Activated T-cell treated with anti-CD3 and anti-CD28 coated beads, Interleukin-2, amount 50 U/mL, for 1 hour (primary cell): ENCODE results near the gene C8B.

ENCODE experiments used
- DNase-seq: peaks from one replicate; pipeline ENCODE4 v3.0.0-alpha.2; 2020

Gene C8B

DNA sequence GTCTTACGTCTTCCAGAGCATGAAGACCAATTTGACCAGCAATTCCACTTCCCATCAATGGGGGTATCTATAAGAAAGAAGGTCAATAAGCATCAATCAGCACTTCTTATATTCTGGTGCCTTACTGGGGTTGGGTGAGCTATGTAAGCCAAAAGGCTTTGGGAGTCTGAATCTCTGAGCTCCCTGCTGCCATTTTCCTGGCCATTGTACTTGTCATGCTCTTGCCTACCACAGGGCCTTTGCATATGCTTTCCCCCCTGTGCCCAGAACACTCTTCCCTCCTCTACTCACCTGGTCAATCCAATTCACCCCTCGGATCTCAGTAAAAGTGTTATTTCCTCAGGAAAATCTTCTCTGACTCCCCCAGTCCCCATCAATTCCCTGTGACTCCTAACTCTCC lies 36.3 kb downstream of the C8B start:
- DNase-seq, result no peak

DNA sequence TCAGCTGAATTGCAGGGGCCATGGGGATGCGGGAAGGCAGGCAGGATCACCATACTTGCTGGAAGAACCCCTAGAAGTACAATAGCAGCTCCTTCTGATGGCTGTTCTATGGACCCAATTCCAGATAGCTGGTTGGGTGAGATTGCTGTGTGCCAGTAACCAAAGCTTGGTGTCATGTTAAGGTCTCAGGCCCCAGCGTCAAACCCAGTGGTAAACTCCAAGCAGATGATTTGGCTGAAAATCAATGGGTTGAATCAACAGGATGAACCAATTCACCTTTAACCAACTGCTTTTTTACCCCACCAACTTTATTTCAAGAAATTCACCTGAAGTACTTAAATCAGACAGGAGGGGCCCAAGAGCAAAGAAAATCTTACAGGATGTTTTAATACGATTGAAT lies 37.8 kb downstream of the C8B start:
- no peak for DNase-seq

DNA sequence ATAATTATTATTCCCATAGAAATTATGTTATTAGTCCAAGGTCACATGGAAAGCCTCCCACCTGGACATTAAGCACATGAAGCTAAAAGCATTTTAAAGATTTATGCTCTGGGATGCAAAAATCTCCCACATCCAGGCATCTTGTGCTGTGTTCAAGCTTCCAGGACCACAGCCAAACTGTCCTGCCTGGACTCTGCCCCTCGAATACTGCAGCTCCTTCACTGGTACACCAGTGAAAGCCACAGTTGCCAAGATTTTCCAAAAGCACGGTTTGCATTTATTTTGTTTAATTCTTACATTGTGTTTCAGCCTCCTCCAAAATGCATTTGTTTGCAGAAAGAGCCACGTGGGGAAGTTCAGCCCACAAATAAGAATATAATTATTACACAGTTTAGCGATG lies 38.6 kb downstream of the C8B start:
- no peak for DNase-seq

DNA sequence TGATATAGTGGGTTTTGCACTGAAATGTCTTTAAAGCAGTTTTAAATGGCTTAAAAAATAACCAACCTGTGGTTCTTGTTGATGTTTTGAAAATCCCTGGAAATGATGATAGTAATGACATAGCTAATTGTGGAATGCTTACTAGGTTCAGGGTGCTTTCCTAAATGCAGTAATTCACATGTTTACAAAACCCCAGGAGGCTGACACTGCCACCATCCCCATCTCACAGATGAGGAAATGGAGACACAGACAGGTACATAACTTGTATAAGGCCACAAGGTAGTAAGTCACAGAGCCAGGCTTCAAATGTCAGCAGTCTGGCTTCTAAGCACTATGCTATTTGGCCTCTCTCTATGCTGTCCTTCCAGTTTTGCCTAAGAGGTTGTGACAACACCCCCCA lies 40.6 kb downstream of the C8B start:
- DNase-seq, result no peak

DNA sequence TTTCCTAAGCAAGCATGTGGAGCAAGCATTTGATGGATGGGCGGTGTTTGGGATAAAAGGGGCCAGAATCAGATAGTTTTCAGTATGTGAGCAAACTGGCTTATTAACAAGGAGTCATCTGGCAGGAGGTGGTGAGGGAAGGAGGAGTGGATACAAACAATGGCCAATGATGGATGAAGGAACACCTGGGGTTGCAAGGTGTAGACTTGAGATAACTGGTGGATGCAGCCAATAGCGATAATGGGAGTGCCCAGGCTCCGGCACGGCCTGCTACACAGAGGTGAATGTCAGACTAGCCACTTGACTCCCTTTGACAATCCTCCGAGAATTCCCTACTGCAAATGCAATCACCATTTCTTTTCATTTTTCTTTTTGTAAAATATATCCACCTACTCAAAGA lies 41.7 kb downstream of the C8B start:
- no peak for DNase-seq

DNA sequence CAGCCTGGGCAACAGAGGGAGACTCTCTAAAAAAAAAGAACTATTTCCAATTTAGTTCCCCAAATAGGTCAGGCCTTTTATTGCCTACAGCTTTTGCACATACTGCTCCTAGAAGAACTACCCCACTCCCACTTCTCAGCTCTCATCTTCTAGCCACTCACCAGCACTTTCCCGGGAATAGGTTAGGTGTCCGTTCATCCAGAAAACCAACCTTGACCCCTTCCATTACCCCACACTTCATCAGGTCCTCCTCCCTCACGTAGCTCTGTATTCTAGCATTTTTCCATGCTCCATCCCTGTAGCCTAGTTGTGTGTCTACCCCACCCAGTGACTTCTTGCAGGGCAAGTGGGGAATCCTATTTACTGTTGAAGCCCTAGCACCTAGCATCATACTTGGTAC lies 42.6 kb downstream of the C8B start:
- no peak for DNase-seq

DNA sequence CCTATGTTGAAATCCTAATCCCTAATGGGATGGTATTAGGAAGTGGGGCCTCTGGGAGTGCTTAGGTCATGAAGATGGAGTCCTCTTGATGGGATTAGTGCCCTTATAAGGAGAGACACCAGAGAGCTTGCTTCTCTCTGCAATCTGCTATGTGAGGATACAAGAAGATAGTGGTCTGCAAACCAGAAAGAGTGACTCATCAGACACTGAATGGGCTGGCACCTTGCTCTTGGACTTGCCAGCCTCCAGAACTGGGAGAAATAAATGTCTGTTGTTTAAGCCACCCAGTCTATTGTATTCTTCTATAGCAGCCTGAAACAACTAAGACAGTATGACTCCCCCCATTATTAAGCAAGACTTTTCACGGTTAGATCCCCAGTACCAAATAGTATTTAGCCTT lies 43.3 kb downstream of the C8B start:
- no peak for DNase-seq

DNA sequence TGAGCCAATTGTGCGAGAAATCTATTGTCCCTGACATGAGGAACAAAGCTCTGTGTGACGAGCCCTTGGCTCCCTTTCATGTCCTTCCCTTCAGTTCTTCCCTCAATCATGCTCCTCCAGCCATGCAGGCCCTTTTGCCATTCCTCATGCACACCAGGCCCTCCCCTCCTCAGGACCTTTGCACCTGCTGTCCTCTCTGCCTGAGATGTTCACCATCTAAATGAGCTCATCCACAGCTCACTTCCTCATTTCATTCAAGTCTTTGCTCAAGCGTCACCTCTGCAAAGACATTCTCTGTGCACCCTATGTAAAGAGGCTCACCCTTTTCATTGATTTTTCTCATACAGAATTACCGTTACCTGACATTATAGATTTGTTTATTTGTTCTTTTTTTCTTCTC lies 43.7 kb downstream of the C8B start:
- no peak for DNase-seq

DNA sequence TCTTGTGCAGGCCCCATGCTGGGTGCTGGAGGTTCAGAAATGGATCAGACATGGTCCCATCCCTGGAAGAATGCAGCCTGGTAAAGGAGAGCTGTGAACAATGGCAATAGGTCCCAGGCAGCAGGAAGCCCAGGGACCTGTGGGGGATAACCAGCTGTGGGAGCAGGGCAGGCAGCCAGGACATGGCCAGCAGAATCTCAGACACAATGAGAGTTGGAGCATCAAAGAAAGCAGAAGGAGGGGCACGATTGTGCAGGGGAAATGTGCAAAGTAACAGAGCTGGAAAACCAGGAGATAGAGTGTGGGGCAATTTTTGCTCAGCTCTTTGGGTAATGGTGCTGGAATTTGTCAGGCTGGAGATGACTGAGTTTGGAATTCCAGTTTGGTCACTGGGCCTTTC lies 44.3 kb downstream of the C8B start:
- no peak for DNase-seq

DNA sequence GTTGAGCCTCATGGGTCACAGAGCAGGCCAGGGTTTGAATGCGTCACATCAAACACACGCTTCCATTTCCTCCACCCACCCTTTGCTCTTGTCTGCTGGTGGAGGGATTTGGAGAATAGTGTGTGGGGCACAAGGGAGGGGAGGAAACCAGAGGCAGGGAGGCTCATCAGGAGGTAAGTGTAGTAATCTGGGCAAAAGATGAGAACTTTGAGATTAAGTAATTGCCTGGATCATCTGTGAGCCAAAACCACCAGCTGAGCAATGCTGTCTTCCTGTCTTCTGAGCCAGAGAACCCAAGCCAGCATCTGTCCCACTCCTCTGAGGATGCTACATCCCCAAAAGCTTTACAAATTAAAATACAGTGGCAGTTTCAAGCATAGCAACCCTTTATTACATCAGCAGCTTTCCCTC lies 45.2 kb downstream of the C8B start:
- no peak for DNase-seq

DNA sequence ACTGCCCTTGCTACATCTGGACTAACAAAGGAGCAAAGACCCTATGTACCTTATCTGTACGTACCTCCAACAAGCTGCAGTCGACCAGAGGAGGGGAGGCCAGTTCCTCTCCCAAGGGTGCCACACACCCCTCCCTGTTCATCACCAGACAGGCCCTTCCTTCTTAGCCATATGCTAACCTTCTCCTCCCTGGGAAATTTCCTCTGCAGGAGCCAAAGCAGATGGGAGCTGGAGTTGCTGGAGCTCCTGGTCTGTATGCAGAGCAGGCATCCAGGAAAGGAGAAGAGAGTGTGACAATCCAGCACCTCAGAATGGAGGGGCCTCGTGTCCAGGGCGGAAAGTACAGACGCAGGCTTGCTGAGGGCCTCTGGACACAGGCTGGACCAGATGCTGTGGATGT lies 48.5 kb downstream of the C8B start:
- no peak for DNase-seq

DNA sequence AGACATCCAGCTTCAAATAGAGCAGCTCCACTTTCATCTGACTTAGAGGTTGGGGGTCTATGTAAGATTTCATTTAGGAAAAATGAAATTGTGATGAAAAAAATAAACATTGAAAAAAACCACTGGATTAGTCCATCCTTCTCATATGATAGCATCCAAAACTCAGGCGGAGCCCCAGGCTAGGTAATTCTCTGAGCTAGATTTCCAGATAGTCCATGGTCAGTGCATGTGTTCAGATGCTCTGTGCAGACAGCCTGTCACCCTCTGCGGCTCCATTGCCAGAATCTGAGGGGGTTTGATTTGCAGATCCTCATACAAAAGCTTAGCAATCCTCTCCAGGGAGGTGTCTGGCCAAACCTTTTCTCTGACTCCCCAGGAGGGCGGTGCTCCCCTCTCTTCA lies 49.2 kb downstream of the C8B start:
- no peak for DNase-seq

DNA sequence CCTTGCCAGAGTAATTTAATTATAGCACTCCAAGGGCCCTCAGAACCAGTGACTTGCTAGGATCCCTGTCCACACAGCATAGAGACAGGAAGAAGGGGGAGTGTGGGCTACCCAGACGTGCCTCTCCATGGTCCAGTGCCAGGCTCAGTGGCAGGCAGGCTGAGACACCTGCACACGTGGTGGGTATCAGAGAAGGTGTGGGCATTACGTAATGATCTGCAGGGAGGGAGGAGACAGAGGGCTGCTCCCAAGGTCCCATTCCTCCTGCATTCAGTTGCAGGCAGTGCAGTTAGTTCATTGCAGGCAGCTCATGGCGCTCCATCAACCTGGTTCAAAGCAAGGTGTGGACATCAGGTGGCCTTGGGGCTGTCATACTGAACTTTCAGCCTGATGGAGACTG lies 49.9 kb downstream of the C8B start:
- DNase-seq, result no peak

DNA sequence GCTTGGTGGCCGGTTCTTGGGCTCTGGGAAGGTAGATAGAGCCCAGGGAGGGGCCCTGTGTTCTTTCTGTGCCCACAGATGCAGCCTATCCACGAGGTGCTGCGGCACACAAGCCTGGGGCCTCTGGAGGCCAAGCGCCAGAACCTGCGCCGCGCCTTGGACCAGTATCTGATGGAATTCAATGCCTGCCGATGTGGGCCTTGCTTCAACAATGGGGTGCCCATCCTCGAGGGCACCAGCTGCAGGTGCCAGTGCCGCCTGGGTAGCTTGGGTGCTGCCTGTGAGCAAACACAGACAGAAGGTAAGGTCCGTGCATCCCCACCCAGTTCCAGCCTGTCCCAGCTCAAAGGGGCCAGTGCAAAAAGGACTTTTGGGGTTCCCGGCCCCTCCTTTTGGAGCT lies 53.5 kb downstream of the C8B start:
- no peak for DNase-seq

DNA sequence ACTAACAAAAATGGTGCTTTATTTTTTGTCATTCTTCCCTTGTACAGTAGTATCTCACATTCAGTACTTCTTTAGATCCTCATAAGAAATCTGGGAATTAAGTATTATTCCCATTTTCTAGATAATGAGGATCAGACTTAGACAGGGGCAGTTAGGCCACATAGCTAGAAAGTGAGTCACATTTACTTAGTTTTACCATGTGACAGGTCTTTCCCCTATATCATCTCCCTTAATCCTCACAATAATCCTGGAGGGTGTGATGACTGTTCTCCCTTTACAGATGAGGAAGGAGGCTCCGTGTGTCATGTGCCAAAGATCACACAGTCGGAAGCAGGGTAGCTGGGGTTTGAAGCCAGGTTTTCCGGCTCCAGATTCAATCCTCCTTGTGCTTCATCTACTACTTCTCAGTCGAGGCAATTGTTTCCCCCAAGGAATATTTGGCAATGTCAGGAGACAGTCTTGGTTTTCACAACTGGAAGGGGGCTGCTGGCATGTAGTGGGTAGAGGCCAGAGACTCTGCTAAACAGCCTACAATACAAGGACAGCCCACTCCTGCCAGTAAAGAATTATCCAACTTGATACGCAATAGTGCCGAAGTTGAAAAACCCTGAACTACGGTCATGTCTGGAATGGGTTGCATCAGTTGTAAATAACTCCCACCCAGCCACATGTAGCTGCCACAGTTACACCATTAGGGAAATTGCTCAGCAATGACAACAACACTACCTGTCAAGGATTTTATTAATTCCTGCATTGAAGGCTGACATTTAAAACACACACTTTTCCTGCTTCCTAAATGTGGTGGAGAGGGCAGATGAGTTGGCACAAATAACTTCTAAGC lies 54.5 kb downstream of the C8B start:
- DNase-seq, result no peak

DNA sequence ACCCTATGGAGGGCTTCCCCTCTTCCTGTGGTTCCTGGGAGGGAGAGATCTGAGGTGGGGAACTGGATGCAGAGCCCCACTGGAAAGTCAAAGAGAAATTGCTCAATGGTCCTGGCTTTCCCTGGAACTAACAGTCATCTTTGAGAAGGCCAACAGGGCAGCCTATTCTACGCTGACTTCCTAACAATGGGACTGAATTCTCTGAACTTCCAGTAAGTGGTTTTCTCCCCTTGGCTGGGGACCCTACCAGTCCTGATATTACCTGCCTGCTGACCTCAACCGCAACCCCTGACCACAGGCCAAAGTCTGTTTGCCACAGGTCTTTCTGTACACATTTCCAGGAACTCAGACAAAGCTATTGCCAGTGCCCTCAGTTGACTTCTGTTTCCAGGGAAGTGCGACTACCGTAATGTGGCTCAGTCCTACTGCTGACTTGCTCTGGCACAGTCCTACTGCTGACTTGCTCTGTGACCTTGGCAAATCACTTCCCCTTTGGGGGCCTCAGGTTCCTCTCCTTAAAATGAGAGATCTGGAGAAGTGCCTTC lies 55.3 kb downstream of the C8B start:
- no peak for DNase-seq

DNA sequence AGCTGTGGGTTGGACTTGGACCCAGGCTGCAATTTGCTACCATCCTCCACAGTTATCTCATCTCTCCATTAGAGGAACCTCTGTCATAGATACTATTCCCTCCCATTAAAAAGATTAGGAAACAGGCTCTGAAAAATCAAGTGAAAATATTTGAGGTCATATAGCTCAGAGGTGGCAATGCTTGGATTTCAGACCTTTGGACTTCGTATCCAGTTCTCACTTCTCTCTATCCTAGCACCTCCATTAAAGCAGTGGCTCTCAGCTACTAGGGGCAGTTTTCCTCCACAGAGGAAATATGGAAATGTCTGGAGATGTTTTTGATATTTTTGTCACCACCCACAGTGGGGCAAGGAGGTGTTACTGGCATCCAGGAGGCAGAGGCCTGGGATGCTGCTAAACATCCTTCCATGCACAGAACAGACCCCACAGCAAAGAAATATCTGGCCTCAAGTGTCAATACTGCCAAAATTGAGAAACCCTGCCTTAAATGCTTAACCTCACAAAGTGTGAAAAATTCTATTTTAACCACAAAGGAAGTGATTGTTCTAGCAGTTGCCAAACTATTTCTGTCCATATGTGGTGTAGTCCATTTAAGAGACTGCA lies 57.1 kb downstream of the C8B start:
- no peak for DNase-seq

DNA sequence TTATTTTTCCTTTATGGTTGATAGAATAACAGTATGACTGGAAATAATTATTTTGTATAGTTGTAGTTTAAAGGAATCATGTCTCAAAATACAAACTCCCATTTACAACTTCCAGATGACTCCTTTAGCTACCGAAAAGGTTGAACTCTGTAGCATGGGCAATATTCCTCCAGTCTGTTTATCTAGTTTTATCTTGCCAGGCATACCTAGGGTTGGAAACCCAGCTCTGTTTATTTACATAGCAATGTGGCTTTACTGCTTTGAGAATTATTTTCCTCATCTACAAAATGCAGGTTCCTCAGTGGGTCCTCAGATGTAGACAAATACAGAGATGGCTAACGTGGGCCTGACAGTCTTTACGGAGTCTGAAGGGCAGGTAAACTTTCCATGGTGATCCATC lies 60.1 kb downstream of the C8B start:
- no peak for DNase-seq

DNA sequence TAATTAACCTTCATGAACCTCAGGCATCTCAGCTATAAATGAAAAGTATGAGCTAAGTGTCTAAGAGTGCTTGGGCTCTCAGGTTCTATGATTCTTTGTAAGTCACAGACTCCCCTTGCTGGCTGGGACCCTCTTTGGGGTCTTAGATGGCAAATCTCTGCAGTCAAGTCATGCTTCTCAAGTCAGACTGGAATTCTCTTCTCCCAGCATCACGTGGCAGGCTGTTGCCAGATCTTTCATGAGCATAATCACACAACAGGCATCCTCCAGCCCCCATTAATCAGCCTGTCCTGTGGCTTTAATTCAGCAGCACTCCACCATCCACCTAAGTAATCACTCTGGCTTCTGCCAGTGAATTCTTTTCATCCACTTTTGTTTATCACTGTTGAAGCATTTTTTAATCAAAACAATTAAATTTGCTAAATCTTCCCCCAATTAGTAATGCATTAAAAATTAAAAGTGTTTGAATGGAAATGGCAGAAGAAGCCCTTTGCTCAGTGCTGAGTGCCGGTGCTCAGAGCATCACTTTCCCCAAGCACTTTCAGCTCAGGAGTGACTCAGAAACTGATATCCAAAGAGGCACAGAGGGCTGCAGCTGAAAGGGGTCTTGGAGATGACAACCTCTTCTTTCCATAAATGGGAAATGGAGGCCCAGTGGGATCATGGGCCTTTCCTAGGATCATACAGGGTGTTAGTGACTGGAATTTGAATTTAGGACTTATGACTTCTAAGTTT lies 61.0 kb downstream of the C8B start:
- no peak for DNase-seq

DNA sequence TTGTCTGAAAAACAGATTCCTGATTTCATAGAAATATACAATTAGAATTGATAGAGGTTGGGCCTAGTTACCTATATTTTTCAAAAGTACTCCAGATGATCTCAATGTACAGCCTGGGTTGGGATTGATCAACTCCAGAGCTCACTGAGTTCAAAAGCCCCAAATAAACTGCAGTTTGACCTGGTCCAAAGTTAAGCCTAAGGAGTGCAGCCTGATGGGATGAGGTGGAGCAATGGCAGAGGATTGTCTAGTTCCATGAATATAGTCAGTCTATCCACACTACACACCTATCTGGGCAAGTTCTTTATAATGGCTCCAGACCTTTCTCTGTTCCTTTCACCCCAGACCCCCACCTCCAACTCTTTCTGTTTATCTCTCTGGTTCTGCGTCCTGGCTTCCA lies 62.0 kb downstream of the C8B start:
- no peak for DNase-seq

DNA sequence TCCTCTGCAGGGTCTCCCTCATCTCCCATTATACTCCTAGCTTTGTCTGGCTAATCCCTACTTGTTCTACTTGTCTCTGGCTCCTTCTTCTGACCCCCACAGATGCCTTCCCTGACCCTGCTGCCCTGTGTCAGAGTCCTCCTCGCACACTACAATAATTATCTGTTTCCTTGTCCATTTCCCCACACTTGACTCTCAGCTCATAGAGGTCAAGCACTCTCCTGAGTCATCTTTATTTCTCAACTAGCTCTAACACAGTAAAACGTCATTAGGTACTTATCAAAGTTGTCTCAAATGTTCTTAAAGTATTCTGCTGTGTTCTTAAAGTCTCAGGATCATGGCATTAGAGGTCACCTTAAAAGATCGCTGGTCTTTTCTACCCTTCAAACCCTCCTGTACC lies 64.1 kb downstream of the C8B start:
- DNase-seq, result no peak

DNA sequence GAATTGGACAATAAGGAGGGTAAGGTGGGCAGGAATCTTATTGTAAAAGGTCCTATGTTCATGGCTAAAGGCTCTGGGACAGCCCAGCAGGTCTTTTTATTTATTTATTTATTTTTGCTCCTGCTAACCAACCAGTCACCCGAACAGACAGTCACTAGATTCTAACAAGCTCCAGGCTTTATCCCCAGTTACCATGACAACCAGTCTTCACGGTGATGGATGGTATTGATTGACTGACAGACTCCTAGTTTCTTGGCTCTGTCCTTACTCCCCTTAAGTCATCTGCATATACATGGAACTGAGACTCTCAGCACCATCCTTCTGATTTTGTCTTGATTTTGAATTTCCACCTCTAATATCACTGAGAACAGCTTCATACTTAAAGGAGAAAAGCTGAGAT lies 66.9 kb downstream of the C8B start:
- no peak for DNase-seq

DNA sequence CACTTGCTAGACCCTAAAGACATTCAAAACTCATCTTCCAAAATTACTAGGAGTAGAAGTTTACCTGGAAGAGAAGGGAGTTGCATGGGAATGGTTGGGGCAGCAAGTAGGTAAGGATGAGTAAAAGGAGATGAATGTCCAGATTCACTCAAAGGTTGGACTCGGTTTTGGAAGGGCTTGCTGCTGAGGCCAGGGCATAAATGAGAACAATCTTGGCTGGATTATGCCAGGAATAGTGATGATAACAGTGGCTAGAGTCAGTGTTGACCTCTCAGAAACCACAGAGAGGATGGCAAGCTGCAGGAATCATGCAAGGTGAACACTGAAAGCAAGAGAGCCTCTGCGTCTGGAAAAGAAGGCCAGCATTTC lies 67.8 kb downstream of the C8B start:
- DNase-seq, result no peak
